Upper lobe of left lung (tissue), 6 donors: ENCODE measurements around the gene NR2C2. TPM values are rescaled to one million over a fixed set of nuclear protein-coding genes. Genes with fewer than 3 reads are reported as not detected.

Experiments used
- ATAC-seq, 2 donors: fragments of 200-7000 bp; cut with Tn5 transposase; one replicate each; pipeline ENCODE4 v1.9.1; 2022; ENCODE audit warnings: mild to moderate bottlenecking in 2 of 2, moderate library complexity in 2 of 2; ENCODE audit not compliant: low FRiP score in 2 of 2
- DNase-seq, 2 donors: peaks; one replicate each; pipeline ENCODE4 v3.0.0-alpha.2; 2019 to 2020
- H3K27ac ChIP-seq, 4 donors: fragments of 200-600 bp; sonication (generic); one replicate each; pipeline ENCODE4 v1.5.1; 2016 to 2019
- H3K27me3 ChIP-seq, 4 donors: fragments of 200-600 bp; sonication (generic); one replicate each; pipeline ENCODE4 v1.5.1; 2017 to 2019
- H3K36me3 ChIP-seq, 4 donors: fragments of 200-600 bp; sonication (generic); one replicate each; pipeline ENCODE4 v1.5.1; 2016 to 2019
- H3K4me1 ChIP-seq, 4 donors: fragments of 200-600 bp; sonication (generic); one replicate each; pipeline ENCODE4 v1.5.1; 2018 to 2019
- H3K4me3 ChIP-seq, 4 donors: fragments of 200-600 bp; sonication (generic); one replicate each; pipeline ENCODE4 v1.5.1; 2017 to 2019; ENCODE audit warnings: mild to moderate bottlenecking in 2 of 4, moderate library complexity in 1 of 4
- H3K9me3 ChIP-seq, 4 donors: fragments of 200-600 bp; sonication (generic); one replicate each; pipeline ENCODE4 v1.5.1; 2018 to 2019
- EP300 ChIP-seq, 4 donors: sonication (generic); formaldehyde crosslinking; IDR thresholded peaks; one replicate each; pipeline ENCODE4 v1.5.1; 2017; ENCODE audit warnings: antibody characterized with exemption in 4 of 4, control low read depth in 2 of 4
- POLR2A ChIP-seq, 4 donors: fragments of 450-650 bp; IDR thresholded peaks; one replicate each; pipeline ENCODE4 v1.5.1; 2016 to 2017; ENCODE audit warnings: antibody characterized with exemption in 4 of 4, mild to moderate bottlenecking in 2 of 4
- POLR2AphosphoS5 ChIP-seq, 2 donors: sonication (generic); formaldehyde crosslinking; IDR thresholded peaks; one replicate each; pipeline ENCODE4 v1.5.1; 2017; ENCODE audit warnings: antibody characterized with exemption in 2 of 2
- WGBS, 2 donors: methylation state at CpG; one replicate each; pipeline ENCODE4 v1.1.5; 2017 to 2018; 5-methylcytosine and 5-hydroxymethylcytosine counted together
- total RNA-seq, 6 donors: library from RNA; depleted of rRNA in 4 of 6; stranded (reverse); fragments of >200 nt in 4 of 6; gene quantifications; one replicate each; pipeline versions ENCODE4 v1.1.0 to v1.2.1, GENCODE V29; 2016 to 2021
- TF ChIP-seq, protein P1 (sequence below), 6 experiments: fragments of 450-650 bp in 4 of 6; fragments of 200-600 bp in 2 of 6; sonication (generic) in 2 of 6; IDR thresholded peaks; one replicate each; pipeline ENCODE4 v1.5.1; 2016 to 2019; ENCODE audit warnings: antibody characterized with exemption in 6 of 6
- donor health status: DM: no; HTN: no; CAD: no; lungs with moderate emphysema.
- donor health status: DM: no; HTN: yes; CAD: no; lungs with severe emphysema.

Gene NR2C2
- total RNA-seq, 6 donors from 2014 or later, result 24.9 to 54.0 (median 46.6) TPM

GRCh38 chr3:14920536-14920935, 26.8 kb upstream of the NR2C2 start:
- Histone ChIP-seq H3K4me1 (peaks cover under 1 to 12% (median 6%) of the 10 kb centered on the region in 4 donors), H3K27ac (no peak overlapping the region), H3K4me3 (no peak overlapping the region), H3K27me3 (no peaks in the 10 kb centered on the region), H3K36me3 (peaks cover 0 to 44% (median 8%) of the 10 kb centered on the region in 4 donors), H3K9me3 (no peaks in the 10 kb centered on the region)
- TF ChIP-seq POLR2A (IDR thresholded peaks at IDR 0.05) (no peak), POLR2AphosphoS5 (IDR thresholded peaks at IDR 0.05) (no peak), EP300 (IDR thresholded peaks at IDR 0.05) (no peak)
- TF ChIP-seq, protein P1, sequence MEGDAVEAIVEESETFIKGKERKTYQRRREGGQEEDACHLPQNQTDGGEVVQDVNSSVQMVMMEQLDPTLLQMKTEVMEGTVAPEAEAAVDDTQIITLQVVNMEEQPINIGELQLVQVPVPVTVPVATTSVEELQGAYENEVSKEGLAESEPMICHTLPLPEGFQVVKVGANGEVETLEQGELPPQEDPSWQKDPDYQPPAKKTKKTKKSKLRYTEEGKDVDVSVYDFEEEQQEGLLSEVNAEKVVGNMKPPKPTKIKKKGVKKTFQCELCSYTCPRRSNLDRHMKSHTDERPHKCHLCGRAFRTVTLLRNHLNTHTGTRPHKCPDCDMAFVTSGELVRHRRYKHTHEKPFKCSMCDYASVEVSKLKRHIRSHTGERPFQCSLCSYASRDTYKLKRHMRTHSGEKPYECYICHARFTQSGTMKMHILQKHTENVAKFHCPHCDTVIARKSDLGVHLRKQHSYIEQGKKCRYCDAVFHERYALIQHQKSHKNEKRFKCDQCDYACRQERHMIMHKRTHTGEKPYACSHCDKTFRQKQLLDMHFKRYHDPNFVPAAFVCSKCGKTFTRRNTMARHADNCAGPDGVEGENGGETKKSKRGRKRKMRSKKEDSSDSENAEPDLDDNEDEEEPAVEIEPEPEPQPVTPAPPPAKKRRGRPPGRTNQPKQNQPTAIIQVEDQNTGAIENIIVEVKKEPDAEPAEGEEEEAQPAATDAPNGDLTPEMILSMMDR (IDR thresholded peaks at IDR 0.05), result no peak
- ATAC-seq, result no peak
- no peak for DNase-seq
- WGBS, 2 donors, result 90 to 93% methylated on average over 5 of the region's 5 CpGs

GRCh38 chr3:14921034-14921616, 26.3 kb upstream of the NR2C2 start:
- Histone ChIP-seq H3K36me3 (peaks cover 0 to 48% (median 9%) of the 10 kb centered on the region in 4 donors), H3K9me3 (no peaks in the 10 kb centered on the region), H3K27ac (no peak overlapping the region), H3K27me3 (no peaks in the 10 kb centered on the region), H3K4me3 (no peak overlapping the region), H3K4me1 (peaks cover 3 to 12% (median 7%) of the 10 kb centered on the region in 4 donors)
- WGBS, 2 donors, result 25 to 100% methylated on average over 1 to 10 of the region's 10 CpGs
- ATAC-seq, result peak; percentile 93 to 94
- no peak for TF ChIP-seq POLR2A (IDR thresholded peaks at IDR 0.05)
- TF ChIP-seq POLR2AphosphoS5 (IDR thresholded peaks at IDR 0.05), result peak; percentile 38 to 39
- TF ChIP-seq EP300 (IDR thresholded peaks at IDR 0.05), result no peak
- TF ChIP-seq, protein P1 (IDR thresholded peaks at IDR 0.05), result peak; percentile 96 to 100 (median 99)
- DNase-seq, result peak; percentile 86 to 92

GRCh38 chr3:14921811-14922705, 25.3 kb upstream of the NR2C2 start:
- DNase-seq (no peak), ATAC-seq (no peak)
- no peak overlapping the region for H3K4me3 ChIP-seq
- peaks cover 0 to 54% (median 10%) of the 10 kb centered on the region in 4 donors for H3K36me3 ChIP-seq
- no peaks in the 10 kb centered on the region for H3K9me3 ChIP-seq
- WGBS, 2 donors, result 87 to 92% methylated on average over 11 to 14 of the region's 21 CpGs
- no peaks in the 10 kb centered on the region for H3K27me3 ChIP-seq
- no peak overlapping the region for H3K27ac ChIP-seq
- no peak for TF ChIP-seq POLR2A (IDR thresholded peaks at IDR 0.05)
- no peak for TF ChIP-seq EP300 (IDR thresholded peaks at IDR 0.05)
- TF ChIP-seq, protein P1 (IDR thresholded peaks at IDR 0.05), result no peak
- TF ChIP-seq POLR2AphosphoS5 (IDR thresholded peaks at IDR 0.05), result no peak
- H3K4me1 ChIP-seq, result peaks cover 3 to 12% (median 7%) of the 10 kb centered on the region in 4 donors

GRCh38 chr3:14922863-14923262, 24.5 kb upstream of the NR2C2 start:
- Histone ChIP-seq H3K4me3 (no peak overlapping the region), H3K9me3 (no peaks in the 10 kb centered on the region), H3K4me1 (peaks cover 3 to 12% (median 7%) of the 10 kb centered on the region in 4 donors), H3K27me3 (no peaks in the 10 kb centered on the region), H3K27ac (no peak overlapping the region), H3K36me3 (peaks cover 0 to 49% (median 10%) of the 10 kb centered on the region in 4 donors)
- ATAC-seq (no peak), DNase-seq (no peak)
- WGBS, 2 donors, result 87 to 95% methylated on average over 11 to 13 of the region's 13 CpGs
- TF ChIP-seq POLR2AphosphoS5 (IDR thresholded peaks at IDR 0.05) (no peak), POLR2A (IDR thresholded peaks at IDR 0.05) (no peak), EP300 (IDR thresholded peaks at IDR 0.05) (no peak)
- TF ChIP-seq, protein P1 (IDR thresholded peaks at IDR 0.05), result no peak
